Measurements from ENCODE around the gene RARB.

Gene RARB

GRCh38 chr3:25588441-25589103, 160.5 kb downstream of the RARB start:
- TF ChIP-seq EZH2 (IDR thresholded peaks at IDR 0.05), result no peak
- TF ChIP-seq FOXP2 (optimal IDR thresholded peaks at IDR 0.05; ENCODE audit: control extremely low read depth, extremely low read length, insufficient read depth), result no peak
- TF ChIP-seq POLR2AphosphoS5 (IDR thresholded peaks at IDR 0.05; ENCODE audit: borderline replicate concordance, low read depth, low read length), result no peak
- Histone ChIP-seq H3K4me3 (no peak overlapping the region), H3K9me3 (ENCODE audit: low read depth, low read length) (no peaks in the 10 kb centered on the region), H3K9ac (ENCODE audit: insufficient read length) (no peak overlapping the region), H3K36me3 (ENCODE audit: insufficient read depth, low read length) (no peaks in the 10 kb centered on the region), H3K27ac (no peak overlapping the region)
- no peak for DNase-seq (ENCODE audit: low read depth, low spot score)

DNA sequence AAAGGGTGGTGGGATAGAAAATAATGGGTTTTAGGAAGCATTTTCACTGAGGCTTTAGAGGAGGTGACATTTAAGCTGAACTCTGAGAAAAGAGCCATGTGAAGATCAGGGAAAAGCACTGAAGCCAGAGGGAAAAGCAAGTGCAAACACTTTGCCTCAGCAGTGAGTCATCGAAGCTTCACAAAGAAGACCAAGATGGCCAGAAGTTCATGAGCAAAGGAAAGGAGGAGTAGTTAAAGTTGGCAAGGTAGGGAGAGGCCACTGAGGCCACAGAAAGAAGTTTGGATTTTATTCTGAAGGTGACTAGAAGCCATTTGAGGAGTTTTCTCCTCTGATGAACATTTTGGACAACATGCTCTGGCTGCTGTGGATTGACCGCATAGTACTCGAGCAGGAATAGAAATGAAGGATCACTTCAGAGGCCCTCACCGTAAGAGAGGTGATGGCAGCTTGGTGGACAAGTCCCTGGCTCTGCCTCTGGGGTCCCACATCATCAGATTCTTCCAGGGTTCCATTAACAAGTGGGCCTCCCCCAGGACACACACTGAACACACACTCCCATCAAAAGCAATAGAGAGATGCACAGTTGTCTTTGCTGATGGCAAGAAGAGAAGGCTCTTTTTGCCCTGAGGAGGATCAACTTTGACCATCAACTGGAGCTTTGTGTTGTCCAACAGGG, 161.2 kb downstream of the RARB start:
- no peak for TF ChIP-seq EZH2 (IDR thresholded peaks at IDR 0.05)
- no peak for TF ChIP-seq FOXP2 (optimal IDR thresholded peaks at IDR 0.05; ENCODE audit: control extremely low read depth, extremely low read length, insufficient read depth)
- TF ChIP-seq POLR2AphosphoS5 (IDR thresholded peaks at IDR 0.05; ENCODE audit: borderline replicate concordance, low read depth, low read length), result no peak
- H3K9me3 ChIP-seq (ENCODE audit: low read depth, low read length), result no peaks in the 10 kb centered on the region
- H3K36me3 ChIP-seq (ENCODE audit: insufficient read depth, low read length), result no peaks in the 10 kb centered on the region
- DNase-seq (ENCODE audit: low read depth, low spot score), result no peak
- H3K9ac ChIP-seq (ENCODE audit: insufficient read length), result no peak overlapping the region
- no peak overlapping the region for H3K4me3 ChIP-seq
- H3K27ac ChIP-seq, result no peak overlapping the region

DNA sequence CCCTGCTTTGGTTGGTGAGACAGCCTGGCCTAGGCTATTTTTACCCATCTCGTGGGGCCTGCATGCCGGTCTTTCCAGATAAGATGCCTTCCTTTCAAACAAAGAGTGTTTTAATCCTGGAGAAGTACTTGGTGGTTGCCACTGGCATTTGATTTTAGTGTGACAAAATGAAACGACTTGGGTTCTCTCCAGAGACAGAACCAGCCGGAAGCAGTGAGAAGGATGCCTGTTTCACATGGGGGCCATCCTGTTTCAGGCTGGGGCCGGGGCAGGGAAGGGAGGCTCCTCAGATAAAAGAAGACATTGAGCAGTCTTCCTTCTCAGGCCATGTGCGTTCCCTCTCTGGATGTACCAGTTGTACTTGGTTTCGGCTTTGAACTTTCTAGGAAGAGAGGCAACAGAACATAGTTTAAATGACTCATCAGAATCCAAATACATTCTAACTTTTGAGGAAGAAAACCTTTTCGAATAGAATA, 161.8 kb downstream of the RARB start:
- no peak for TF ChIP-seq POLR2AphosphoS5 (IDR thresholded peaks at IDR 0.05; ENCODE audit: borderline replicate concordance, low read depth, low read length)
- TF ChIP-seq FOXP2 (optimal IDR thresholded peaks at IDR 0.05; ENCODE audit: control extremely low read depth, extremely low read length, insufficient read depth), result no peak
- no peak for TF ChIP-seq EZH2 (IDR thresholded peaks at IDR 0.05)
- no peaks in the 10 kb centered on the region for H3K9me3 ChIP-seq (ENCODE audit: low read depth, low read length)
- DNase-seq (ENCODE audit: low read depth, low spot score), result no peak
- H3K4me3 ChIP-seq, result no peak overlapping the region
- H3K36me3 ChIP-seq (ENCODE audit: insufficient read depth, low read length), result no peaks in the 10 kb centered on the region
- no peak overlapping the region for H3K9ac ChIP-seq (ENCODE audit: insufficient read length)
- H3K27ac ChIP-seq, result no peak overlapping the region

DNA sequence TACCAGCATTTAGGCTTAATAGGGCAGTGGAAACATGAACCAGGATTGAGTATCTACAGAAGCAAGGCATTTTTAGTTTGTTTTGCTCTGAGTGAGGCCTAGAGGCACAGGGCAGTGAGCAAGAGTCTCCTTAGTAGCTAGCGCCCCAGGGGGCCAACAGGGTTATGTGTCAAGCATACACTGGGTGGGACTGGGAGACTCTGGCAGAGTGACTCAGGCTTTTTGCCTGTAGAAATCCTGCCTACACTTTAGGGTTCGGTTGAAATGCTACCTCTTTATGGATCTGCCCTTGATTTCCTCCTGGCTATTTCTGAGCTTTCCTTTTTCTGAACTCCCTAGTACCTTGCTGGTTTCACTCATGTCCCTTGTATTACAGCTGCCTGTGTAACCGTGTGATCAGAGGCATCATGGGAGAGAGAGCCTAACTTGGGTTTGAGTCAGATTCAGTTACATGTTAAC, 164.5 kb downstream of the RARB start:
- Histone ChIP-seq H3K9me3 (ENCODE audit: low read depth, low read length) (no peaks in the 10 kb centered on the region), H3K36me3 (ENCODE audit: insufficient read depth, low read length) (no peaks in the 10 kb centered on the region), H3K27ac (no peak overlapping the region), H3K4me3 (no peak overlapping the region), H3K9ac (ENCODE audit: insufficient read length) (no peak overlapping the region)
- no peak for DNase-seq (ENCODE audit: low read depth, low spot score)
- no peak for TF ChIP-seq FOXP2 (optimal IDR thresholded peaks at IDR 0.05; ENCODE audit: control extremely low read depth, extremely low read length, insufficient read depth)
- TF ChIP-seq POLR2AphosphoS5 (IDR thresholded peaks at IDR 0.05; ENCODE audit: borderline replicate concordance, low read depth, low read length), result no peak
- TF ChIP-seq EZH2 (IDR thresholded peaks at IDR 0.05), result no peak

- H3K9me3 ChIP-seq (ENCODE audit: low read depth, low read length), result no peaks in the 10 kb centered on the region
- H3K27ac ChIP-seq, result no peak overlapping the region
- DNase-seq (ENCODE audit: low read depth, low spot score), result no peak
- no peak for TF ChIP-seq POLR2AphosphoS5 (IDR thresholded peaks at IDR 0.05; ENCODE audit: borderline replicate concordance, low read depth, low read length)
- TF ChIP-seq EZH2 (IDR thresholded peaks at IDR 0.05), result no peak
- no peak for TF ChIP-seq FOXP2 (optimal IDR thresholded peaks at IDR 0.05; ENCODE audit: control extremely low read depth, extremely low read length, insufficient read depth)
- no peak overlapping the region for H3K9ac ChIP-seq (ENCODE audit: insufficient read length)
- no peak overlapping the region for H3K4me3 ChIP-seq
- H3K36me3 ChIP-seq (ENCODE audit: insufficient read depth, low read length), result peaks cover 2% of the 10 kb centered on the region; the same call in 1 of the 2 replicates
These were observed 164.9 kb downstream of the RARB start for GRCh38 chr3:25593001-25593400.

- no peak overlapping the region for H3K4me3 ChIP-seq
- no peaks in the 10 kb centered on the region for H3K9me3 ChIP-seq (ENCODE audit: low read depth, low read length)
- H3K27ac ChIP-seq, result no peak overlapping the region
- H3K36me3 ChIP-seq (ENCODE audit: insufficient read depth, low read length), result peaks cover 4% of the 10 kb centered on the region; the same call in 1 of the 2 replicates
- DNase-seq (ENCODE audit: low read depth, low spot score), result peak; percentile 28
- TF ChIP-seq POLR2AphosphoS5 (IDR thresholded peaks at IDR 0.05; ENCODE audit: borderline replicate concordance, low read depth, low read length) (no peak), EZH2 (IDR thresholded peaks at IDR 0.05) (no peak), FOXP2 (optimal IDR thresholded peaks at IDR 0.05; ENCODE audit: control extremely low read depth, extremely low read length, insufficient read depth) (no peak)
- no peak overlapping the region for H3K9ac ChIP-seq (ENCODE audit: insufficient read length)
These were observed 166.0 kb downstream of the RARB start for GRCh38 chr3:25594007-25594502.

DNA sequence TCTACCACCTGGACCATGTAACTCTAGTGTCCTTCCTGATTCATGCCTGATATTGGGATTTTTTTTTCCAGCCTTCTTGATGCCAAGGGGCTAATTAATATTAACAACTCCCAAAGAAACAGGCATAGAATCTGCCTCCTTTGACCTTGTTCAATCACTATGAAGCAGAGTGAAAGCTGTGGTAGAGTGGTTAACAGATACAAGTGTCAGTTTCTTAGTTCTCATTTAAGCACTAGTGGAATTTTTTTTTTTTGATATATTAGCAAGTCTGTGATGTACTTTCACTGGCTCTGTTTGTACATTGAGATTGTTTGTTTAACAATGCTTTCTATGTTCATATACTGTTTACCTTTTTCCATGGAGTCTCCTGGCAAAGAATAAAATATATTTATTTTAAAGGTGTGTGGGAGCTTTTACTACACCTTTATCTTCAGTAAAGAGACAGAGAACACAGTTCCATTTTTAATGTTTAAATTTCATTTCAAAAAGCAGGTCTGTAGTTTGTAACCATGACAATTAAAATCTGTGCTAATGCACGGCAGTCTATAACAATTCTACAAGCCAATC, 169.6 kb downstream of the RARB start:
- Histone ChIP-seq H3K9me3 (ENCODE audit: low read depth, low read length) (no peaks in the 10 kb centered on the region), H3K27ac (no peak overlapping the region), H3K9ac (ENCODE audit: insufficient read length) (no peak overlapping the region), H3K36me3 (ENCODE audit: insufficient read depth, low read length) (peaks cover 4% of the 10 kb centered on the region; the same call in 1 of the 2 replicates), H3K4me3 (no peak overlapping the region)
- TF ChIP-seq FOXP2 (optimal IDR thresholded peaks at IDR 0.05; ENCODE audit: control extremely low read depth, extremely low read length, insufficient read depth) (no peak), EZH2 (IDR thresholded peaks at IDR 0.05) (no peak), POLR2AphosphoS5 (IDR thresholded peaks at IDR 0.05; ENCODE audit: borderline replicate concordance, low read depth, low read length) (no peak)
- DNase-seq (ENCODE audit: low read depth, low spot score), result no peak

DNA sequence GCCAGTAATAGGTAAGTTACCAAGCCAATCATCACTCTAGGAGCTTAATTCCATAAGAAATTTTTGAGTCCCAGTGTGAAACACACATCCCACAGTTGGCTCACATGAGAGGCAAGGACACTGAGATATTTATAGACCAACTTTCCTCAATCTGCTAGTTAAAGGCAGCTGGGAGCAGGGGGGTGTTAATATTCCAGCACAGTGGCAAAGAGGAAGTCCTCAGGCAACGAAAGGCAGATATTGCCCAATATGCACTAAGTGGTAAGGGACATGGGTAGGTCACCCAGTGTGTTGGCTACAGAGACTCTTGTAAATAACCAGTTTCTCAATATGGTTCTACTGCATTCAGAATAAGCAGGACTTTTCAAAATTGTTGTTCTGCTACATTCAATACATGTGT, 175.6 kb downstream of the RARB start:
- Histone ChIP-seq H3K4me3 (no peak overlapping the region), H3K9me3 (ENCODE audit: low read depth, low read length) (no peaks in the 10 kb centered on the region), H3K27ac (no peak overlapping the region), H3K9ac (ENCODE audit: insufficient read length) (no peak overlapping the region), H3K36me3 (ENCODE audit: insufficient read depth, low read length) (peaks cover 12% of the 10 kb centered on the region)
- no peak for DNase-seq (ENCODE audit: low read depth, low spot score)
- TF ChIP-seq FOXP2 (optimal IDR thresholded peaks at IDR 0.05; ENCODE audit: control extremely low read depth, extremely low read length, insufficient read depth), result no peak
- TF ChIP-seq EZH2 (IDR thresholded peaks at IDR 0.05), result no peak
- no peak for TF ChIP-seq POLR2AphosphoS5 (IDR thresholded peaks at IDR 0.05; ENCODE audit: borderline replicate concordance, low read depth, low read length)
